ENCODE results near the gene SSB.

DNA sequence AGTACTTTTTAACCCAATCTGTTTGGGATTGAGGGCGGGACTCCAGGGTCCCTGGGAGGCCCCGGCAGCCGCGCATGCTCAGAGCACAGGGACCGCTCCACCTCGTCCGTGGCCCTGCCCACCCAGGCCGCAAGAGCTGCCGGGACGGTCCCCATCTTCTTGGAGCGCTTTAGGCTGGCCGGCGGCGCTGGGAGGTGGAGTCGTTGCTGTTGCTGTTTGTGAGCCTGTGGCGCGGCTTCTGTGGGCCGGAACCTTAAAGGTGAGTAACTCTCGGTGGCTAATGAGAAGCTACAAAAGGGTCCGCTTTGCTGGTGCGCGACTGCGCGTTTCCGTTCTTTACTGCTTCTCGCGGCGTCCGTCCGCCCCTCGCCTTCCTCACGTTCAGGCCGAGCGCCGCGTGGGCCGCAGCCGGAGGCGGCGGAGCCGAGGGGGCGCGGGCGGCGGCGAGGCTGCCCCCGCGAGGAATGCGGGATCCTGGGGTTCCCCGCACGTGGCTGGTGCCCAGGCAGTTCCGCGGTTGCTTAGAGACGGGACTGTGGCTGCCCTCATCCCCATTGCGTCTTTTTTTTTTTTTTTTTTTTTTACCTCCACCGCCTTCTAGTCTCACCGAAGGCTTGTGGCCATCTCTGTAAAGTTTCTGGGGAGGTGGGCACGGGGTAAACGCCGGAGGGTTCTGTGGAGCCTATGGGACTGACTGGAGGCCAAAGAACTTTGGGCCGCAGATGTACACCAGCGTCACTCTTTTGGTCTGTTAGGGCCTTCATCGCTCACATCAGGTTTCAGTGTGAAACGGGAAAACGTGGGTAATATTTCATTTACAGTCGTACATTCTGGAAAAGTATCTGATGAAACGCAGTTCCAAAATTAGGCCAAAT, at the start of gene SSB:
- TF ChIP-seq, protein P1, sequence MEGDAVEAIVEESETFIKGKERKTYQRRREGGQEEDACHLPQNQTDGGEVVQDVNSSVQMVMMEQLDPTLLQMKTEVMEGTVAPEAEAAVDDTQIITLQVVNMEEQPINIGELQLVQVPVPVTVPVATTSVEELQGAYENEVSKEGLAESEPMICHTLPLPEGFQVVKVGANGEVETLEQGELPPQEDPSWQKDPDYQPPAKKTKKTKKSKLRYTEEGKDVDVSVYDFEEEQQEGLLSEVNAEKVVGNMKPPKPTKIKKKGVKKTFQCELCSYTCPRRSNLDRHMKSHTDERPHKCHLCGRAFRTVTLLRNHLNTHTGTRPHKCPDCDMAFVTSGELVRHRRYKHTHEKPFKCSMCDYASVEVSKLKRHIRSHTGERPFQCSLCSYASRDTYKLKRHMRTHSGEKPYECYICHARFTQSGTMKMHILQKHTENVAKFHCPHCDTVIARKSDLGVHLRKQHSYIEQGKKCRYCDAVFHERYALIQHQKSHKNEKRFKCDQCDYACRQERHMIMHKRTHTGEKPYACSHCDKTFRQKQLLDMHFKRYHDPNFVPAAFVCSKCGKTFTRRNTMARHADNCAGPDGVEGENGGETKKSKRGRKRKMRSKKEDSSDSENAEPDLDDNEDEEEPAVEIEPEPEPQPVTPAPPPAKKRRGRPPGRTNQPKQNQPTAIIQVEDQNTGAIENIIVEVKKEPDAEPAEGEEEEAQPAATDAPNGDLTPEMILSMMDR (IDR thresholded peaks at IDR 0.05): peak in 1 of 2 donors; percentile 1
- peak in 1 of 3 donors; percentile 31 for TF ChIP-seq POLR2AphosphoS5 (IDR thresholded peaks at IDR 0.05)
- peak in 1 of 2 donors; percentile 60 for TF ChIP-seq POLR2A (IDR thresholded peaks at IDR 0.05)
